ENCODE results near the gene BCL2L1.

BCL2L1 gene

DNA sequence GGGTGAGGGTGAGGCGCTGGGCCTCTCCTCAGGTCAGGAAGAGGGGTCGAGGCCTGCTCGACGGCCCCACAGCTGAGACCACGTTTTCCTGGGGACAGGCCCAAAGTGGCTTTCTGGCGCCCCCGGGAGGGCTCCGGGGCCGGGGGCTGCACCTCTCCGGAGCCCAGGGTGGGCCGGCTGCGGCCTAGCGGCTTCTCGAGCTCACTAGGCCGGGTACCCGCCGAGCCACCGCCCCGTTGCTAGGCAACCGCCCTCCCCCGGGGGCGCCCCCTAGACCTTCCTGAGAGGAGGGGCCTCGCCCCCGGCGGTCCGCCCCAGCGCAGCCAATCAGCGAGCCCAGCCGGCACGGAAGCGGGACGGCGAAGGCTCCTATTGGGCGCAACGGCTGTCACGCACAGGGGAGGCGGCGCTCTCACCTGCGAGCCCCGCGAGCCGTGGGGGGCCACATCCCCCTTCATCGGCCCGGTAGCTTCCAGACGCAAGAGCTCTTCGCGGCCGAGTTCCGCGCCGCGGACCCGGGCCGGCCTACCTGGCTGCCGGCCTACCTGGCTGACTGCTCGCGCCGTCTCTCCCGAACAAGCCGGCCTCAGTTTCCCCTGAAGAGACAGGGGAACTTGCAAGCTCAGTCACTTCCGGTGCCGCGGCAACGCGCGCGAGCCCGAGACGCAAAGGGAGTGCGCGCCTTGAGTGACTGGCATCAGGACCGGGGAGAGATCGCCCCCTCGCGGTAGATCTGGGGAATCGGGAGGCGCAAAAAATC, 831 bp upstream of the BCL2L1 start:
- peak; percentile 94 for DNase-seq

DNA sequence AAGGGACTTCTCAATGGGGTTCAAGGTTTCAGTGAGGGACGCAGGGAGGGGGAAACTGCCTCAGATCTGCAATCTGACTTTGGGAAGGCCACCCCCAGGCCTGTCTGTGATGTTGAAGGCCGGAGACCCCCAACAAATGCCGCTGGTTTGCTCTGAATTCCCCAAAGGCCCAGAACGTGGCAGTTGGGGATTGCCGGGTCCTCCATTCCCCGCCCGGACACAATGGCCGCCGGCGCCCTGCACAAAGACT, 326 bp upstream of the BCL2L1 start:
- no peak for DNase-seq

DNA sequence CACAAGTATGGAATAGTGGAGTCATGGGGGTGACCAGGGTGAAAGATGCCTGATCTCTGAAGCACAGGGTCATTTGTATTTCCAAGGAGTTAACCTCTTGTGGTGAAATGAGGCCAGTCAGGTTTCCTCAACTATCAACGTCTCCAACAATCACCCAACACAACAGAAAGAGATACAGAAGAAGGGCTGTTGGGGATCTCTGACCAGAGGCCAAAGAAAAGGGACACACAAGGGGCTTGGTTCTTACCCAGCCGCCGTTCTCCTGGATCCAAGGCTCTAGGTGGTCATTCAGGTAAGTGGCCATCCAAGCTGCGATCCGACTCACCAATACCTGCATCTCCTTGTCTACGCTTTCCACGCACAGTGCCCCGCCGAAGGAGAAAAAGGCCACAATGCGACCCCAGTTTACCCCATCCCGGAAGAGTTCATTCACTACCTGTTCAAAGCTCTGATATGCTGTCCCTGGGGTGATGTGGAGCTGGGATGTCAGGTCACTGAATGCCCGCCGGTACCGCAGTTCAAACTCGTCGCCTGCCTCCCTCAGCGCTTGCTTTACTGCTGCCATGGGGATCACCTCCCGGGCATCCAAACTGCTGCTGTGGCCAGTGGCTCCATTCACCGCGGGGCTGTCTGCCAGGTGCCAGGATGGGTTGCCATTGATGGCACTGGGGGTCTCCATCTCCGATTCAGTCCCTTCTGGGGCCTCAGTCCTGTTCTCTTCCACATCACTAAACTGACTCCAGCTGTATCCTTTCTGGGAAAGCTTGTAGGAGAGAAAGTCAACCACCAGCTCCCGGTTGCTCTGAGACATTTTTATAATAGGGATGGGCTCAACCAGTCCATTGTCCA, 1.0 kb downstream of the BCL2L1 start:
- no peak for DNase-seq

DNA sequence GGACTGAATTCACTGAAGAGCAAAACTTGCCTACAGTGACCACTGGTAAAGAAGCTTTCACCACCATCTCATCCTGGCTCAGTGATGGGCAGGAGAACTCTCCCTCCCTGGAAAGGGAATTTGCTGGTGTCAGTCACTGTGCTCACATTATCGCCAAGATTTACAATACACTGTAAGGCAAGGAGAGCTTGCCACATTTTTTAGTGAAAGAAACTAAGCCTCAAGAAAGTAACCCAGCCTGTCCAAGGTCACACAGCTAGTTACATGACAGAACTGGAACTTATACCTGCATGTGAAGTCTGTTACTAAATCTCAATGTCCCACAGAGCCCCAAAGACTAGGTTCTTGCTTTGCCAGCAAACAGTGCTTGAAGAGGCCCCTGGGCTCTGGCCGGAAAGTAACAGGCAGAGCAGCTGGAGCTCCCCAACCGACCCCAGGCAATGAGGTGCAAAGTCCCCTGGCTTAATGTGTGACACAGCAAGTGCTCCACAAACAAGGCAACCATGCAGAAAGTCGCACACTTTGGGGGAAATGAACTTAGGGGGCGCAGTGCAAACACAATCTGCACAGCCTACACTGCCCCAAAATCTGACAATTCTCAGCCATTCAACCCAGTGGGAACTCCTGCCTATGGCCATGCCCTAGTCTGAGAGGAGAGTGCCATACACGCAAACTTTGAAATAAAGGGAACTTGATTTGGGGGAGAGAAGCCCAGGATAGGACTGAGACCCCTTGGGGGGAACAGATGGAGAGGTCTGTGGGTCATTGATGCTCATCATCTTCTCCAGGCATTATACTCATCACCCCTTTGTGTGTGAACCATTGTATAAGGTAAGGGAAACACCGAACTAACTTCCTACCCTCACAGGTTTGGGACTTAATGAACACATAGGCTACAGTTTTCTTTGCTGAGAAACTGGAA, 1.9 kb downstream of the BCL2L1 start:
- no peak for DNase-seq

DNA sequence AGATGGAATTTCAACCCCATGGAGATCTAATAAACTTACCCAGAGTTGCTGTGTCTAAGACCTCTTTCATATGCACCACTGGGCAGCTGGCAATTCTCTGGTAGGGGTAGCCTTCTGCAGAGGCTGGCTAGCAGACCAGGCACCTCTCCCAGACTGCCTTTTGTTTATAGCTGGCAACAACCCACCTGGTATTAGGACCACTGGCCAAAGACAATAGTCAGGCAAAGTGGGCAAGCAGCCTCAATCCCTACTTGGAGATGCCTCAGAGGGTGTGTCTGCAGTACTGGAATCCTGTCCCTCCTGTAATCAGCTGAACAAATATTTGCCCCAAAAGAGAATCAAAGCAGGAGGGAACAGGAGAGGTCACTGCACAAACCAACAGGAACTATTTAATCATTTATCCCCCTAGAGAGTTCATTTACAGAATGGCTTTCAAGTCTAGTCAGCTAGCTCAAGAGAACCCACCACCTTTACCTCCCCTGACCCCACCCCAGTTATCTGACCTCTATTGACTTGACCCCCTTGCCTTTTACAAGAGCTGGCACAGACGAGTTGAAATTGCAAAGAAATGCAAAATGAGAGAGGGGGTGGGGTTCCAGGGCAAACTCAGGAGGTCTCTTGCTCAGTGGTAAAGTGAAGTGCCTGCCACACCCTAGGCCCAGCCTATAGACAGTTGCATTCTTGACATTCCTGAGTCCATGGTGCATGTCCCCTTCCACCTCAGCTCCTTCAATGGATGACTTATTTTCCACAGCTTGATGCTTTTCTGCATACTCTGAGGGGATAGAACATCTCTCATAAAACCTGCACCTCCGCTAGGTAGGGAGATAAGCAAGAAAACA, 2.8 kb downstream of the BCL2L1 start:
- DNase-seq: peak; percentile 41

DNA sequence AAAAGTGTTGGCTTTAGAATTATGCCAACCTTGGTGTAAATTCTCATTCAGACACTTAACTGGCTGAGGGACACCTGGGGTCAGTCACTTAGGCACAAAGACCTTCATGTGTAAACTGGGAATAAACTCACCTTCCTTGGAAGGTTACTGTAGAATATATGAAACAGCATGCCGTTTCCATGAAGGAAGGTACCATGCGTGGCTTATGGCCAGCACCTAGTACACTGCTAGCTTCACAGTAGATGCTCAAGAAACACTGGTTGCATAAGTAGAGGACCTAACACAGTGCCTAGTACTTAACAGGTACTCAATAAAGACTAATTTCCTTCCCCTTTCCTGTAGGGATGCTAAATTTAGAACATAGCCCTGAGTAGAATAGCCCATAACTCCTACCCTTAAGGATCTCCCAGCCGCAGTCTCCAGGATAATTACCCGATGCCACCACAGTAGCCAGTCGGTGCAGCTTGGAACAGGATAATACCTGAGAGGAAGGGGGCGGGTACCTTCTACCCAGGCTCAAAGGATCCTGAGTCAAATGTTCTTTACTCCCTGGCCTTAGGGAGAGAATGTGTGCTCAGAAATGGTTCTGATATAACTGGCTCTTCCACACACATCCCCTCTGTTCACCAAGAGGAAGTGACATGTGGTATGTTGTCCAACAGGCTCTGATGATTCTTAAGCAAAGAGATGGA, 3.6 kb downstream of the BCL2L1 start:
- no peak for DNase-seq

DNA sequence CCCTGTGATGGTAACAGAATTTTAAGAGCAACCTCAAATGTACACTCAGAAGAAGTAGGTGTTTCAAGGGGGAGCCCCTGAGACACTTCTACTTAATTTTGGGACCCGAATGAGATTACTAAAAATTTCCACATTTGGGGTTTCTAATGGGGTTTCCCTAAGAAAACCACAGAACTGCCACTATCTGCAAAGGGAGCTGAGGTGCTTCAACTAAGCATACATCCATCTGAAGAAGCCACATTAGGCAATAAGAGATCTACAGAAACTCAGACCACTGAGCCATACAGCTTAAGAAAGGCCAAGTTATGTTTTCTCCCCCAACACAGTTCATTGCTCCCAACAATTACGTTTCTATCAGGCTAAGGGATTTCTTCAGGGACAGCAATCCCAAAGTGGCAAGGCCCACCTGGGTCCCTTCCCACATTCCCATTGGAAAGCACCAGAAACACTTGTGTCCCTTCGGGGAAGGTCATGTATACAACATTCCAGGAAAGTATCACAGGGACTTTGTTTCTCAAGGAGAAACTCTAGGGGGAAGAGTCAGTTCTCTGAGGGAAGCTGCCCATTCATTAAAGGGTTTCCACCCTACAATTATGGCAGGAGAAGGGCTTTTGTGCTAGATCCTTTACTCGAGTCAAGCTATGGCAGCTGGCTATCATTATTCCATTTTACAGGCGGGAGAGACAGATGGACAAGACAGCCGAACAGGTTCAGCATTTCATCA, 5.0 kb downstream of the BCL2L1 start:
- DNase-seq: no peak

DNA sequence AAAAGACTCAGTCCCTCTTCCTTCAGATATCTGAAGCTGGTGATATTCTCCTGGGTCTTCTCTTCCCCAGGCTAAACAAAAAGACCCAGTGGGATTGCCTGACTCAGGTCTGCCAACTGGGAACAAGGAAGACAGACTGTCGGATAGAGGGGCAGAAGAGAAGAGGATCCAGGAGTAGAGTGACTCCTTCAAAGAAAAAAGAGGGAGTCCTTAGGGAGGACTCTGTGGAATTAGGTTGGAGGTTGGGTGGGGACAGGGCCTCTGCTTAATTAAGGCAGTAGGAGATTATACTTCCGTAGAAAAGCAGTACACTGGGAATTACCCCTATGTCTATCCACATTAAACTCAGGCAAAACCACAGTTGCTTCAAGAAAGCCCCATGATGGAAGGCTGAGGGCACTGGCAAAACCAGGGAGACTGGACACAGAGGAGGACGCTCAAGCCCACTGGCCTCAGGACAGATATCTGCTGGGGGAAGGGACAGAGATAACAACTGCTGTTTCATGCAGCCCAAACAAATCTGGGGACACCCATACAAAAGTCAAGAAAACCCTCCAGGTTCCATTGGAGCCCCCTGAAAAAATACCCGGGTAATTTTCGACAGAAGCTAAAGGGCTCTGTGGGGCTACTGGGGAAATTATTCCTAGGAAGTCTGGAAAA, 5.7 kb downstream of the BCL2L1 start:
- no peak for DNase-seq

DNA sequence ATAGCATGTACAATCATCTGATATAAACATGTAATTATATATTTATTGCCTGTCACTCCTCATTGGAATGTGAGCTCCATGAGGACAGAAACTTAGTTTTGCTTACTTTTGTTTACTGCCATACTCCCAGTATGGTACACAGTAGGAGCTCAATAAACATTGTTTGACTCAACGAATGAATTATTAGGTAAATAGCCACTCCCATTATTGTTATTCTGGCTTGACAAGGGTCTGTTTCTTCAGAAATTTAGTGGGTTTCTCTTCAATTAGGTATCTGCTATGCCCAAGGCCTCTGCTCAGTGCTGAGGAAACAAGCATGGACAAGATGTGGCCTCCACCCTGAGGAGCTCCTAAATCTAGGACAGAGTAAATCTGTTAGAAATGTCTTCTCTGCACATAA, 6.3 kb downstream of the BCL2L1 start:
- DNase-seq: no peak

DNA sequence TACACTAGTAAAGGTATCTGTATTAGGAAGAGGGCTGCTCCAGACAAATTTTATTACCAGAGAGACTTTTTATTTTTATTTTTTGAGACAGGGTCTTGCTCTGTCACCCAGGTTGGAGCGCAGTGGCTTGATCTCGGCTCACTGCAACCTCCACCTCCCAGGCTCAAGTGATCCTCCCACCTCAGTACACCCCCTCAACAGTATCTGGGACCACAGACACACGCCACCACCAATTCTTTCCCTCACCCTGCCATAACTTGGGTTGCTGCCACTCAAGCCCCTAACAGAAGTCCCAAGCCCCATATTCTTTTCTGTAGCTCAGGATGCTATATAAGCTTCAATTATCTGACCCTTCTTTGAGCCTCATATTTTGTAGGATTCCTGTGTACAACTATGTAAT, 6.9 kb downstream of the BCL2L1 start:
- no peak for DNase-seq

DNA sequence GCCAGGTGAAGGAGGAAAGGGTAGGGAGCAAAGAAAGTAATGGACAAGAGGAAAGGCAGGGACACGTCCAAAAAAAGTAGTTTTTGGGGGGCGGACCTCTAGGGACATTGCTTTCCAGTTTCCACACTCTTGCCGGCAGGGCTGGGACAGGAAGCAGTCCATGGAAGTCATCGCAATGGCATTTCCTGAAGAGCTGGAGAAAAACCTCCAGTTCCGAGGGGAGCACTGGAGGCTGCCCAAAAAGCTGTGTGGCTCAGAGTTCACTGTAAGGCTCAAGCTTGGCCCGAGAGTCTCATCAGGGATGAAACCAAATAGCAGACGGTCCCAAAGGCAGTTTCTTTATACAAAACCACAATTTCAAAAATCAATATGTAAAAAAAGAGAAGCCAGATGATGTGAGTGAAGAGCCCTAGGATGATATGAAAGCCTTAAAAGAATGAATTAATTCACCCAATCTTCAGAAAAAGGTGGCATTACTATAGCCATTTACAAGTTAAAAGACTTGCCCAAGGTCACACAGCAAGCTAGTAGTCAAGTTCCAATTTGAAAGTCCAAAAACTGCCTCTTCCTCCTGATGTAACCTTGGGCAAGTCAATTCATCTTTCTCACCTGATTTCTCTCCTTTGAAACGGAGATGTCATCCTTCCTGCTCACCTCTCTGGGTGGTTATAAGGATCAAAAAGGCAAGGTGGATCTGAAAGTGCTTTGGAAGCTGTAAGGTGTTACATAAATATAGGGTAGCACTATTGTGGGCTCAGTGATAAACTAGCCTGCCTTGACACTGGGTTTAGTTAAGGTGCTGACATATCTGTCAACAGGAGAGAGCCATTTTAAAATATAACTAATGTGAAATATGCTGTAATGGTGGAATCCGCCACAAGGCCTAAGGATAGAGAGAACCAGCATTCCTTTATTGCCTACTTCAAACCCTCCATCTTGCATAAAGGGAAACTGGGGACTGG, 9.1 kb downstream of the BCL2L1 start:
- peak; percentile 97 for DNase-seq

DNA sequence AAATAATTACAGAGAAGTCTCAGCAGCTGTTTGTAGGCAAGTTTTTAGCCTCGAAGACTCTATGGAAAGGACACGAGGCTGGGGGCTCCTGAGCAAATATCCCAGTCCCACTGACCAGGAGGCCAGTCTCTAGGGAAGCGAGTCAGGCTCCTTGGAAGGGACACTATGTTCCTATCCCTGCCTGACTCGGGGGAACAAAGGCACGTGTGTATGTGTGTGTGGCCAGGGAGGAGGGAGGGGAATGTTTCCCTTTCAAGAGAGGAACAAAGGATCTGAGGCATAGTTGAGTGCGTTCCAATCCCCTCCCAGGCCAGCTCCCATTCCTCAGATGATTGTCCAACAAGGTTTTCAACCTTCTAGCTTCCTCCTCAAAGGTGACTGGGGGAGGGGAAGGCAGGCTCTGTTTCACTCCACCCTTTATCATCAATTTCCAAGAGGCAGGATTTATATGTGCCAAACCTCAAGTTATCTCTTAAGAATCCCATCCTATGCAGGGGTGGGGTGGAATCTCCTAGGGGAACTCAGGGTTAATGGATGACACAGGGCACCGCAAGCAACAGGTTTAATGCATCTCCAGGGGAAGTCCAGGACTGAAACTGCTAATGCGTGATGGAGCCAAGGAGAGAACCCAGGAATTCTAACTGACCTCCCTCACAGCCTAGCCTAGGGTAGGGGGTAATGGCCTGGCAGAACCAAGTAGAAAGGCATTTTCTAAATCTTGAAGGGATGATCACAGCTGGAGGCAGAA, 9.9 kb downstream of the BCL2L1 start:
- peak; percentile 83 for DNase-seq

DNA sequence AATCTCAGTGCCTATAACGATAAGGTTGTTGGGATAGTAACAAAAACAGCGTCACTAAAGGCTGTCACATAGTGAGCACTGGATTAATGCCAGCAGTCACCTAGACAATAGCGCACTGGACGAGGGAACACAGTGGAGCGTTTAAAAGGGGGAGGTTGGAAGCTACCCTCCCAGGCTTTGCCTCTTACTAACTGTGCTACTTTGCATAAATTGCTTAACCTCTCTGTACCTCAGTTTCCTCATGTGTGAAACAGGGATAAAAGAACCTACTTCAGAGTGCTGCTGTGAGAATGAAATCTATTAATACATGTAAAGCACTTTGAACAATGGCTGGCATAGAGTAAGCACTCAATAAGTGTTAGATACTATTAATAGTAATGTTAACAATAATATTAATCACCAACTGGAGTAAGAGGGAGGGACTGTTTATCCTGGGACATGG, 10.5 kb downstream of the BCL2L1 start:
- no peak for DNase-seq

DNA sequence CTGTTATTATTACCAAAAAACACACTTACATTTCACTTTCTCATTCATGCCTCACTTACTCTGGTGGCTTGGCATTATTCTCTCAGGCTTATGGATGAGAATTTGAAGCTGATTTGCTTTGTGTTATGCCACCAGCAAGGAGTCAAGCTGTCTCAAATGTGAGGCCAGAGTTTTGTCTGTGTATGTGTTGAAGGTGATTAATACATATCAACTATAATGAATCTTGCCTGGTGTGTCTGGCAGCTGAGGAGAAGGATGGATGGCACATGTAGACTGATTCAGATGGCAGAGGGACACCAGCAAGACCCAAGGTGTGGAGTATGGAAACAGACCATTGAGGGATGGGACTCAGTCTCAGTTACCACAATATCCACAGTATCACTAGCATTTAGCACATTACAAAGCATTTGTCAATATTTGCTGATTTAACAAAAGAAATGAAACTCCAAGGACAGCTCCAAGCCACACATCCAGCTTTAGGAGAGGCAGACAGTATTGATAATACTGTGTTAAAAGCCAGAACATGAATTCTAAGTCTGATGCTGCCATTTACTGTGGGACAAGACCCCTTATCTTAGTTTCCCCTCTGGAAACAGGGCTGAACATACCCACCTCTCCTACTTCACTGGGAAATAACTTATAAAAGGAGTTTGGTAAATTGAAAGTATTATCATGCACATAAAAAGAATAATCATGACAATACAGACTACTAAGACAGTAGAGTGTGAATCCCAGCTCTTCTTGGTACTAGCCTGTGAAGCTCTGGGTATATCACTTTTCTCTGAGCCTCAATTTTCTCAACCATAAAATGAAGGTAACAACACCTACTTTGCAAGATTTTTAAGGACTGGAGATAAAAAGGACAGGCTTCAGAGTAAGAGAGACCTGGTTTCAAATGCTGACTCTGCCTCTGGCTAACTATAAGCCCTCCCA, 11.2 kb downstream of the BCL2L1 start:
- no peak for DNase-seq

DNA sequence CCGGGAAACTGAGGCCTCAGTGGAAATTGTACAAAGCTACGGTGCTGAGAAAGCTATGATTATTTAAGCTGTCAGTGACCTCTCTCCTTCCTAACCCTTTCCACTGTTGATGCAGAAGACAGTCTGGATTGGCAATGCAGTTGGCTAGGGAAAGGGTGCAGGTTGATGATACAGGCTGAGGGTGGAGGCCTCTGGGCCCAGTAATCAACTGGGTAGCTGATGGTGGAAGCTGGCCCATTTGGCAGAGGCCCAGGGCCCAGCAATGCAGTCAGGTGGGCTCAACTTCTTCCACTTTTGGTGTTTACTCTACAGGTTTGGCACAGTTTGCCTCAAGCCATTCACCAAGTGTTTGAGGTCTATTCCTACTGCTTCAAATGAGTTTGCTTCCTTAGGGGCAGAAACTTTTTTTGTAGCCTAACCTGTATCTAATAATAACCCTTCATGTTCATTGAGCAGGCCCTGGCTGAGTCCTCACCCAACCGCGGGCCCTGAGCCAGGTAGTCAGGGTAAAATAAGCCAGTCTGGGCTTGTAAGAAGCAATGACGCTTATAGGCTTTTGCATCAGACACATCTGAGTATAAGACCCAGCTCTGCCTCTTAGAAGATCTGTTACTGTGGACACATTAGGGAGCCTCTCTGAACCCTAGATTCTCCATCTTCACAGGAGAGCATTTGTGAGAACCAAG, 12.1 kb downstream of the BCL2L1 start:
- no peak for DNase-seq

DNA sequence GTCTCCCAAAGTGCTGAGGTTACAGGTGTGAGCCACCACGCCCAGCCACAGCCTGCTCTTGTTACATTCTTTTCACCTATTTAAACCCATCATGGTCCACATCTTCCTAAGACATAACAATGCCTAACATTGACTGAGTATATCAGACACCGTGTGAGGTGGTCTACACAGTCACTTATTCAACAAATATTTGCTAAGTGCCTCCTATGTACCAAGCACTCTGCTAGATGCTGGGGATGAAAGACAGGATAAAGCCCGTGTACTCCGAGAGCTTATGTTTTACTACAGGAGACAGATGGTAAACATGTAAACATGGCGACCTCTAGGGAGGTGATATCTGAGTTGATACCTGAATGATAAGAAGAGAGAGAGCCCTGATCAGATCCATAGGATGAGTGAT, 12.7 kb downstream of the BCL2L1 start:
- DNase-seq: no peak
